GM18508 (cell line): ENCODE measurements around the gene UGT1A5.
"Not testable (repeated sequence)": the region's sequence is repeated elsewhere in the genome, so short reads cannot be mapped to it uniquely, and the experiment has no call there.

ENCODE experiments used
- ATAC-seq: cut with Tn5 transposase; IDR thresholded peaks from one replicate; pipeline ENCODE4 v1.9.1; 2021; ENCODE audit warnings: moderate number of reproducible peaks; ENCODE audit not compliant: insufficient read depth, unreplicated experiment

UGT1A5 gene

DNA sequence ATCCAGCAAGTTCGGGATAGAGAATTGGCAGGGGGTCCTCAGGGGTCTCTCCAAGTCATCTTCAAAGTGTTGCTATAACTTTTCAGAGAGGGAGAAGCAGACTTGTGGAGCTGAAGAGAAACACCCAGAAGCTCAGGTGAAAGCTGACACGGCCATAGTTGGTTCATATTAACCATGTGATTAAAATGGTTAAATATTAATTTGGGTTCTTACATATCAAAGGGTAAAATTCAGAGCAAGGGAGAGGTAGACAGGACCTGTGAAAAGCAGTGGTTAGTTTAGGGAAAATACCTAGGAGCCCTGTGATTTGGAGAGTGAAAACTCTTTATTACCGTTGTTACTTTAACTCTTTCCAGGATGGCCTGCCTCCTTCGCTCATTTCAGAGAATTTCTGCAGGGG, 20.1 kb upstream of the UGT1A5 start, which contains the start of gene UGT1A6:
Gene UGT1A6, plus strand, starts transcription at position 243 of the 400 bp plus-strand sequence. Its CDS starts 115 bp downstream, at position 358.
- ATAC-seq, result no peak

- ATAC-seq, result no peak
Observed at GRCh38 chr2:233693963-233694362, 18.7 kb upstream of the UGT1A5 start.

- ATAC-seq, result no peak
Observed at GRCh38 chr2:233698740-233699139, 14.0 kb upstream of the UGT1A5 start.

- no peak for ATAC-seq
Observed at GRCh38 chr2:233699424-233700027, 13.2 kb upstream of the UGT1A5 start.

- ATAC-seq, result no peak
Observed at GRCh38 chr2:233700028-233700635, 12.6 kb upstream of the UGT1A5 start.

- ATAC-seq, result not testable (repeated sequence)
Observed at GRCh38 chr2:233700842-233701241, 11.9 kb upstream of the UGT1A5 start.

GRCh38 chr2:233702238-233702637, 10.5 kb upstream of the UGT1A5 start:
- ATAC-seq, result no peak

GRCh38 chr2:233705911-233706506, 6.7 kb upstream of the UGT1A5 start:
- no peak for ATAC-seq

- no peak for ATAC-seq
Observed at GRCh38 chr2:233706720-233707119, 6.0 kb upstream of the UGT1A5 start.

GRCh38 chr2:233707940-233708644, 4.6 kb upstream of the UGT1A5 start:
- ATAC-seq, result no peak

- no peak for ATAC-seq
Observed at GRCh38 chr2:233708942-233709341, 3.8 kb upstream of the UGT1A5 start.

GRCh38 chr2:233711312-233712008, 1.2 kb upstream of the UGT1A5 start:
- ATAC-seq, result no peak

DNA sequence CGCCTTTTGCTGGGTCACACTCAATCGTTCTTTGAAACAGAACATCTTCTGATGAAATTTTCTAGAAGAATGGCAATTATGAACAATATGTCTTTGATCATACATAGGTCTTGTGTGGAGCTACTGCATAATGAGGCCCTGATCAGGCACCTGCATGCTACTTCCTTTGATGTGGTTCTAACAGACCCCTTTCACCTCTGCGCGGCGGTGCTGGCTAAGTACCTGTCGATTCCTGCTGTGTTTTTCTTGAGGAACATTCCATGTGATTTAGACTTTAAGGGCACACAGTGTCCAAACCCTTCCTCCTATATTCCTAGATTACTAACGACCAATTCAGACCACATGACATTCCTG, 532 bp downstream of the UGT1A5 start:
- no peak for ATAC-seq

DNA sequence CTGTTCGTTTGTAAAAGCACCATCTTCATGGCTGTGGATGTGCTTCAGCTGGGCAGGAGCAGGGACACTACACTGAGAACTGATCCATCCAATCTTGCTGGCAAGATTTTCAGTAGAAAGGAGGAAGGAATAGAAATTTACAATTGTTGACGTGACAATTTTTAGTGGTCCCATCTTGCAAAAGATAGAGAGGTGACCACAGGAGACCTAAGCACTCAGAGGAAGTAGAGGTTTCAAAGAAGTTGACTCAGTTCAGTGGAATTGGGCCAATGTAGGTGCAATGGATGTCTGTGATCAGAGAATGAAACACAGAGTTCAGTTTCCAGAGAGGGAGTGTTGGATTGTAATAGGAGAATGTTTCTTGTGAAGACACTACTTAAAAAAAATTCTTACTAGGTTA, 1.4 kb downstream of the UGT1A5 start:
- no peak for ATAC-seq

DNA sequence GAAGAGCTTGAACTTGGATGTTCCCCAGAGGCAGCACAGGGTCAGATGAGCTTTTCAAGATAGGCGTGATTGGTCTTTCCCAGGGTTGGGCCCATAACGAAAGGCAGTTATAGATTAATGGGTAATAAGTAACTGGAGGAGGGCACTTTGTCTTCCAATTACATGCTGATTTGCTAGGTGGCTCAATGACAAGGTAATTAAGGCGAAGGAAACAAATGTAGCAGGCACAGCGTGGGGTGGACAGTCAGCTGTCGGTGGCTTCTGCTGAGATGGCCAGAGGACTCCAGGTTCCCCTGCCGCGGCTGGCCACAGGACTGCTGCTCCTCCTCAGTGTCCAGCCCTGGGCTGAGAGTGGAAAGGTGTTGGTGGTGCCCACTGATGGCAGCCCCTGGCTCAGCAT, 5.8 kb downstream of the UGT1A5 start, which contains the start of gene UGT1A4:
Gene UGT1A4, plus strand, starts transcription at position 185 of the 400 bp plus-strand sequence. Its CDS starts 85 bp downstream, at position 270.
- no peak for ATAC-seq

DNA sequence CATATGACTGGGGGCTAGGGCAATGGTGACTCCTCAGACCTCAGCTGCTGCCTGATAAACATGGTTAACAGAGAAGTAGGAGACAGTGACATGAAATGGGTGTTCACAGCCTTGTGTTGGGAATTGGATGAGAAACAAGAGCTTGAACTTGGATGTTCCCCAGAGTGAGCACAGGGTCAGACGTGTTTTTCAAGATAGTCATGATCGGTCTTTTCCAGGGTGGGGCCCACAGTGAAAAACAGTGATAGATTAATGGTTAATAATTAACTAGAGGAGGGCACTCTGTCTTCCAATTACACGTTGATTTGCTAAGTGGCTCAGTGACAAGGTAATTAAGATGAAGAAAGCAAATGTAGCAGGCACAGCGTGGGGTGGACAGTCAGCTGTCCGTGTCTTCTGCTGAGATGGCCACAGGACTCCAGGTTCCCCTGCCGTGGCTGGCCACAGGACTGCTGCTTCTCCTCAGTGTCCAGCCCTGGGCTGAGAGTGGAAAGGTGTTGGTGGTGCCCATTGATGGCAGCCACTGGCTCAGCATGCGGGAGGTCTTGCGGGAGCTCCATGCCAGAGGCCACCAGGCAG, 16.1 kb downstream of the UGT1A5 start, which contains the start of gene UGT1A3:
Gene UGT1A3, plus strand, starts transcription at position 320 of the 579 bp plus-strand sequence. Its CDS starts 85 bp downstream, at position 405.
- no peak for ATAC-seq

DNA sequence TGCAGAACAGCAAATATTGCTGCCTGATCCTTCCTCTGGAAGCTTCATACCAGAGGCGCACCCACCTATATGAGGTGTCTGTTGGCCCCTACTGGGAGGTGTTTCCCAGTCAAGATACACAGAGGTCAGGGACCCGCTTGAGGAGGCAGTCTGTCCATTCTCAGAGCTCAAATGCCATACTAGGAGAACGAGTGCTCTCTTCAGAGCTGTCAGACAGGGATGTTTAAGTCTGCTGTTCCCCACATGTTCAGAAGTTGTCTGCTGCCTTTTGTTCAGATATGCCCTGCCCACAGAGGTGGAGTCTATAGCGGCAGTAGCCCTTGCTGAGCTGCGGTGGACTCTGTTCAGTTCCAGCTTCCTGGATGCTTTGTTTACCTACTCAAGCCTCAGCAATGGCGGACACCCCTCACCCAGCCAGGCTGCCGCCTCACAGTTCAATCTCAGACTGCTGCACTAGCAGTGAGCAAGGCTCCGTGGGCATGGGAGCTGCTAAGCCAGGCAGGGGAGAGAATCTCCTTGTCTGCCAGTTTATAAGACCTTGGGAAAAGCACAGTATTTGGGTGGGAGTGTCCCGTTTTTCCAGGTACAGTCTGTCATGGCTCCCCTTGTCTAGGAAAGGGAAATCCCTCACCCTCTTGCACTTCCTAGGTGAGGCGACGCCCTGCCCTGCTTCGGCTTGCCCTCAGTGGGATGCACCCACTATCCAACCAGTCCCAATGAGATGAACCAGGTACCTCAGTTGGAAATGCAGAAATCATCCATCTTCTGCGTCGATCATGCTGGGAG, 24.4 kb downstream of the UGT1A5 start:
- not testable (repeated sequence) for ATAC-seq

GRCh38 chr2:233740870-233741269, 28.2 kb downstream of the UGT1A5 start:
- no peak for ATAC-seq
